Stimulated activated CD8-positive, alpha-beta memory T cell treated with anti-CD3 and anti-CD28 coated beads, Interleukin-4, amount 100 ng/mL, for 4 hours (primary cell): ENCODE measurements around the gene AGRN.
"Not testable (repeated sequence)": the region's sequence is repeated elsewhere in the genome, so short reads cannot be mapped to it uniquely, and the experiment has no call there.

Source experiments
- DNase-seq, 2 donors: peaks; one replicate each; pipeline ENCODE4 v3.0.0-alpha.2; 2020; ENCODE audit warnings: low read depth in 2 of 2, low spot score in 1 of 2

AGRN gene

GRCh38 chr1:1020000-1020404, at the start of gene AGRN:
Gene AGRN, plus strand, starts transcription at chr1:1020120. Its CDS starts 53 bp downstream, at chr1:1020173.
- no peak for DNase-seq

GRCh38 chr1:970242-970972, 49.5 kb upstream of the AGRN start:
- no peak for DNase-seq

GRCh38 chr1:970973-971730, 48.8 kb upstream of the AGRN start:
- no peak for DNase-seq

GRCh38 chr1:971751-972506, 48.0 kb upstream of the AGRN start:
- DNase-seq: no peak

- no peak for DNase-seq
Measured at GRCh38 chr1:972726-973458, 47.0 kb upstream of the AGRN start.

- no peak for DNase-seq
Measured at GRCh38 chr1:973459-974292, 46.2 kb upstream of the AGRN start.

- DNase-seq: no peak
Measured at GRCh38 chr1:974293-974640, 45.7 kb upstream of the AGRN start.

GRCh38 chr1:974687-975328, 45.1 kb upstream of the AGRN start:
- DNase-seq: no peak

GRCh38 chr1:975365-975764, 44.6 kb upstream of the AGRN start:
- DNase-seq: no peak

- peak in 1 of 2 donors; percentile 43 for DNase-seq
Measured at GRCh38 chr1:975896-976683, 43.8 kb upstream of the AGRN start.

- DNase-seq: not testable (repeated sequence)
Measured at GRCh38 chr1:976791-977190, 43.1 kb upstream of the AGRN start.

GRCh38 chr1:978069-978834, 41.7 kb upstream of the AGRN start:
- DNase-seq: no peak

- DNase-seq: no peak
Measured at GRCh38 chr1:978835-979743, 40.8 kb upstream of the AGRN start.

- no peak for DNase-seq
Measured at GRCh38 chr1:979744-980072, 40.2 kb upstream of the AGRN start.

GRCh38 chr1:980137-980571, 39.8 kb upstream of the AGRN start:
- no peak for DNase-seq

GRCh38 chr1:980602-981395, 39.1 kb upstream of the AGRN start:
- DNase-seq: no peak
